Panc1 (cell line): ENCODE data around the gene BCHE. TPM values are rescaled to one million over a fixed set of nuclear protein-coding genes. Genes with fewer than 3 reads are reported as not detected.

Experiments used
- ATAC-seq: fragments of 200-7000 bp; cut with Tn5 transposase; 2 replicates; pipeline ENCODE4 v1.9.1; 2020; ENCODE audit warnings: mild to moderate bottlenecking, moderate library complexity
- BruUV-seq: library from RNA; stranded (reverse); fragments of 400-500 nt; replicated peaks from 2 replicates; lab custom pipeline; 2021; lab: Mats Ljungman, UMichigan
- CTCF ChIA-PET: fragments of 300-600 bp; sonication (Branson Sonifier 250); formaldehyde crosslinking; loops from one replicate; lab custom pipeline; 2022; ENCODE audit warnings: antibody characterized with exemption; lab: Charles Lee
- POLR2A ChIA-PET: fragments of 300-600 bp; sonication (Branson Sonifier 250); formaldehyde crosslinking; loops from one replicate; lab custom pipeline; 2022; ENCODE audit warnings: antibody characterized with exemption; lab: Charles Lee
- DNase-seq: peaks from one replicate; pipeline ENCODE4 v3.0.0-alpha.2; 2010; ENCODE audit warnings: low read depth, low spot score
- H3K27ac ChIP-seq: 2 replicates; pipeline ENCODE4 v1.5.1; 2011; ENCODE audit warnings: mild to moderate bottlenecking, low read length, inconsistent platforms
- H3K27me3 ChIP-seq: fragments of 200-500 bp; sonication (Bioruptor generic); 2 replicates; pipeline ENCODE4 v1.6.0; 2014; ENCODE audit warnings: low read length, inconsistent platforms; ENCODE audit not compliant: control insufficient read depth, insufficient read depth
- H3K36me3 ChIP-seq: fragments of 200-500 bp; sonication (Bioruptor generic); 2 replicates; pipeline ENCODE4 v1.5.1; 2014; ENCODE audit warnings: inconsistent platforms, mild to moderate bottlenecking, low read length, moderate library complexity; ENCODE audit not compliant: control insufficient read depth, insufficient read depth
- H3K4me1 ChIP-seq: 2 replicates; pipeline ENCODE4 v1.5.1; 2011; ENCODE audit warnings: inconsistent platforms, mild to moderate bottlenecking, low read length, moderate library complexity; ENCODE audit not compliant: control insufficient read depth, insufficient read depth
- H3K4me3 ChIP-seq, 2 experiments: 2 replicates each; pipeline ENCODE4 v1.5.1; 2011 to 2012; ENCODE audit warnings: low read depth in 2 of 2, low read length in 2 of 2, mild to moderate bottlenecking in 2 of 2, inconsistent platforms in 1 of 2, moderate library complexity in 1 of 2
- H3K9me3 ChIP-seq: fragments of 200-500 bp; sonication (Bioruptor generic); 2 replicates; pipeline ENCODE4 v1.5.1; 2014; ENCODE audit warnings: low read depth, mild to moderate bottlenecking, inconsistent platforms, low read length, moderate library complexity; ENCODE audit not compliant: control insufficient read depth, insufficient read depth
- POLR2AphosphoS5 ChIP-seq: IDR thresholded peaks from 2 replicates; pipeline ENCODE4 v1.6.1; 2012; ENCODE audit warnings: mild to moderate bottlenecking, low read depth, low read length, moderate library complexity
- SIN3A ChIP-seq: IDR thresholded peaks from 2 replicates; pipeline ENCODE4 v1.6.1; 2012; ENCODE audit warnings: low read depth, mild to moderate bottlenecking, low read length, moderate library complexity, borderline replicate concordance; ENCODE audit not compliant: insufficient read depth
- TCF7L2 ChIP-seq: IDR thresholded peaks from 2 replicates; pipeline ENCODE4 v1.6.1; 2011; ENCODE audit warnings: mild to moderate bottlenecking, low read depth, low read length, inconsistent platforms
- in situ Hi-C: cut with HindIII; loops from 2 replicates; pipeline ENCODE4 v1.10.0; 2016; ENCODE audit warnings: low sequenced_read_pairs, low pct_unique_long_range_greater_than_20kb
- intact Hi-C: fragments of 100-400 bp; cut with micrococcal nuclease; formaldehyde crosslinking; loops from one replicate; pipeline ENCODE4 v1.10.0; 2022; ENCODE audit not compliant: unreplicated experiment
- total RNA-seq: library from RNA; stranded (reverse); gene quantifications from one replicate; pipeline ENCODE4 v1.2.1, GENCODE V29; 2021; ENCODE audit not compliant: unreplicated experiment
- TF ChIP-seq, protein P1 (sequence below), 2 experiments: IDR thresholded peaks; 2 replicates each; pipeline ENCODE4 v1.6.1; 2011 to 2012; ENCODE audit warnings: low read depth in 2 of 2, control low read depth in 1 of 2, low read length in 1 of 2, mild to moderate bottlenecking in 1 of 2, moderate library complexity in 1 of 2; ENCODE audit not compliant: insufficient read depth in 1 of 2
- TF ChIP-seq, protein P2 (sequence below): fragments of 450-650 bp; IDR thresholded peaks from 2 replicates; pipeline ENCODE4 v1.5.1; 2017; ENCODE audit warnings: mild to moderate bottlenecking

The BCHE gene
- total RNA-seq, 1 experiment from 2014 or later, result 1.5 TPM

DNA sequence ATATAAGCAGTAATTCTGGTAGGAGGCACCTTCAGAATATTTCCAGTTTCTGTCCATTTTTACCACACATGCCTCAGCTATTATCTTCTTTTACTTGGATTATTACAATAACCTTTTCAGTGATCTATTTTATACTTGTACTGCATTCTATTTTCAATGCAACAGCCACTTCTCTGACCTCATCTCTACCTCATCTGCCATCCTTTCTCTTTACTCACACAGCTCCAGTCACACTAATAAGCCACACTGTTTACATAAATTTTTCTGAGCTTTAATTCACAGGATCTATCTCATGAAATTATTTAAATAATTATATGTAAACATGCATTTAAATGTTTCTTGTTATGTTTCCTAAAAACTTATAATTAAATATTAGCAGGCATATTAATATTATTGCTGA is 47.3 kb upstream of the BCHE start:
- Histone ChIP-seq H3K4me1 (no peaks in the 10 kb centered on the region; the same call in 1 of the 2 replicates), H3K4me3 (peak overlapping the region in 1 of 2 experiments; percentile 44; a peak in 3 of 4 replicates), H3K9me3 (no peaks in the 10 kb centered on the region), H3K27ac (no peak overlapping the region), H3K27me3 (no peaks in the 10 kb centered on the region), H3K36me3 (no peaks in the 10 kb centered on the region)
- DNase-seq, result no peak
- intact Hi-C loops, result no loop called here
- ATAC-seq, result no peak
- in situ Hi-C loops, result no loop called here
- BruUV-seq, result no TSS peak
- CTCF ChIA-PET, result no interaction called here
- POLR2A ChIA-PET, result no interaction called here
- TF ChIP-seq SIN3A (no peak), POLR2AphosphoS5 (no peak), TCF7L2 (no peak)
- TF ChIP-seq, protein P1, sequence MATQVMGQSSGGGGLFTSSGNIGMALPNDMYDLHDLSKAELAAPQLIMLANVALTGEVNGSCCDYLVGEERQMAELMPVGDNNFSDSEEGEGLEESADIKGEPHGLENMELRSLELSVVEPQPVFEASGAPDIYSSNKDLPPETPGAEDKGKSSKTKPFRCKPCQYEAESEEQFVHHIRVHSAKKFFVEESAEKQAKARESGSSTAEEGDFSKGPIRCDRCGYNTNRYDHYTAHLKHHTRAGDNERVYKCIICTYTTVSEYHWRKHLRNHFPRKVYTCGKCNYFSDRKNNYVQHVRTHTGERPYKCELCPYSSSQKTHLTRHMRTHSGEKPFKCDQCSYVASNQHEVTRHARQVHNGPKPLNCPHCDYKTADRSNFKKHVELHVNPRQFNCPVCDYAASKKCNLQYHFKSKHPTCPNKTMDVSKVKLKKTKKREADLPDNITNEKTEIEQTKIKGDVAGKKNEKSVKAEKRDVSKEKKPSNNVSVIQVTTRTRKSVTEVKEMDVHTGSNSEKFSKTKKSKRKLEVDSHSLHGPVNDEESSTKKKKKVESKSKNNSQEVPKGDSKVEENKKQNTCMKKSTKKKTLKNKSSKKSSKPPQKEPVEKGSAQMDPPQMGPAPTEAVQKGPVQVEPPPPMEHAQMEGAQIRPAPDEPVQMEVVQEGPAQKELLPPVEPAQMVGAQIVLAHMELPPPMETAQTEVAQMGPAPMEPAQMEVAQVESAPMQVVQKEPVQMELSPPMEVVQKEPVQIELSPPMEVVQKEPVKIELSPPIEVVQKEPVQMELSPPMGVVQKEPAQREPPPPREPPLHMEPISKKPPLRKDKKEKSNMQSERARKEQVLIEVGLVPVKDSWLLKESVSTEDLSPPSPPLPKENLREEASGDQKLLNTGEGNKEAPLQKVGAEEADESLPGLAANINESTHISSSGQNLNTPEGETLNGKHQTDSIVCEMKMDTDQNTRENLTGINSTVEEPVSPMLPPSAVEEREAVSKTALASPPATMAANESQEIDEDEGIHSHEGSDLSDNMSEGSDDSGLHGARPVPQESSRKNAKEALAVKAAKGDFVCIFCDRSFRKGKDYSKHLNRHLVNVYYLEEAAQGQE (IDR thresholded peaks at IDR 0.05; ENCODE audit: insufficient read depth in 1 of 2, low read depth in 2 of 2, low read length in 1 of 2), result no peak
- TF ChIP-seq, protein P2, sequence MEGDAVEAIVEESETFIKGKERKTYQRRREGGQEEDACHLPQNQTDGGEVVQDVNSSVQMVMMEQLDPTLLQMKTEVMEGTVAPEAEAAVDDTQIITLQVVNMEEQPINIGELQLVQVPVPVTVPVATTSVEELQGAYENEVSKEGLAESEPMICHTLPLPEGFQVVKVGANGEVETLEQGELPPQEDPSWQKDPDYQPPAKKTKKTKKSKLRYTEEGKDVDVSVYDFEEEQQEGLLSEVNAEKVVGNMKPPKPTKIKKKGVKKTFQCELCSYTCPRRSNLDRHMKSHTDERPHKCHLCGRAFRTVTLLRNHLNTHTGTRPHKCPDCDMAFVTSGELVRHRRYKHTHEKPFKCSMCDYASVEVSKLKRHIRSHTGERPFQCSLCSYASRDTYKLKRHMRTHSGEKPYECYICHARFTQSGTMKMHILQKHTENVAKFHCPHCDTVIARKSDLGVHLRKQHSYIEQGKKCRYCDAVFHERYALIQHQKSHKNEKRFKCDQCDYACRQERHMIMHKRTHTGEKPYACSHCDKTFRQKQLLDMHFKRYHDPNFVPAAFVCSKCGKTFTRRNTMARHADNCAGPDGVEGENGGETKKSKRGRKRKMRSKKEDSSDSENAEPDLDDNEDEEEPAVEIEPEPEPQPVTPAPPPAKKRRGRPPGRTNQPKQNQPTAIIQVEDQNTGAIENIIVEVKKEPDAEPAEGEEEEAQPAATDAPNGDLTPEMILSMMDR, result no peak

DNA sequence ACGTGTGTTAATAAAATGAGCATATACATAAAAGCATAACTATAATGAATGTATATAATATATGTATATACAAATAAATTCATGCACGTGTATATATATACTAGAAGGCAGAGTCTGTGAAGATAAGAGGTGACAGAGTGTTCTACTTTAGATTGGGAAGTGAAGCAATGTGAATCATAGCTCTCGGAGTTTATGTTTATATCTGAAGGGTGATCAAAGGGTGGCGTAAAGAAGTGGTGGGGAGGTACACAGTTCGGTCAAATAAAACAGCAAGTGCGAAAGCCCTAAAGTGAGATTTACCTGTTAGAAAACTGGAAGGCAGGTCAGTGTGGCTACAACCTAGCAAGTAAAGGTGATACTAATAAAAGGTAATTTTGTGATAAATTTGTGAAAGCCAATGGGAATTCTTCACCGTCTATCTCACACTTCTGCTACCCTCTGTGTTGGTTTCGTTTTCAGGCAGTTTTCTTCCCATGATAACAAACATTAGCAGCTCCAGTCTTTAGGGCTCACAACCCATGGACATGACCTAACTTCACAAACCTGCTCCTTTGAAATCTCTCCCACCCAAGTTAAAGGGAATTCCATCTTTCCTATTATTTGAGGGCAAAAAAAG is 46.7 kb upstream of the BCHE start:
- Histone ChIP-seq H3K36me3 (no peaks in the 10 kb centered on the region), H3K27me3 (no peaks in the 10 kb centered on the region), H3K9me3 (no peaks in the 10 kb centered on the region), H3K4me3 (peak overlapping the region; percentile 44 to 60), H3K27ac (no peak overlapping the region), H3K4me1 (no peaks in the 10 kb centered on the region; the same call in 1 of the 2 replicates)
- intact Hi-C loops, result no loop called here
- DNase-seq (no peak), ATAC-seq (peak; percentile 63; the same call in 1 of the 2 replicates)
- no peak for TF ChIP-seq TCF7L2
- no peak for TF ChIP-seq POLR2AphosphoS5
- BruUV-seq, result no TSS peak
- in situ Hi-C loops, result no loop called here
- CTCF ChIA-PET, result no interaction called here
- POLR2A ChIA-PET, result no interaction called here

DNA sequence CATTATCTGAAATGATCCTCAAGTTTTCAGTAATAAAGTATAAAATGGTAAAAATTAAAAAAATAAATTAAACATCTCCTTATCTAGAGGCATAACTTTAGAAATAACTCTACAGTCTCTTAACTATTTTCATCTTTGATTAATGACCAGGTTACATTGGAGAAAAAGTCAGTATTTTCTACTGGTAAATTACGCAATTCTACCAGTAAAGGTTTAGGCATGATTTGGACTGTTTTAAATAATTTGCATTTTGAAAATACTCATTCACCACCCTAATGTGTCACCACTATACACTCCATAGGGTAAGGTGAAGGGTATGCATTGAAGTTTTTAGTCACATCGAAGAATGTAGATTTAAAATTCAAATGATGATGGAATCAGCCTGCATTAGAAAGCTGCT is 45.9 kb upstream of the BCHE start:
- Histone ChIP-seq H3K27ac (no peak overlapping the region), H3K4me1 (no peaks in the 10 kb centered on the region; the same call in 1 of the 2 replicates), H3K27me3 (no peaks in the 10 kb centered on the region), H3K9me3 (no peaks in the 10 kb centered on the region), H3K4me3 (no peak overlapping the region), H3K36me3 (no peaks in the 10 kb centered on the region)
- no TSS peak for BruUV-seq
- DNase-seq (no peak), ATAC-seq (no peak)
- ChIA-PET POLR2A (no interaction called here), CTCF (no interaction called here)
- TF ChIP-seq, protein P2, result no peak
- no peak for TF ChIP-seq TCF7L2
- TF ChIP-seq SIN3A, result no peak
- no peak for TF ChIP-seq POLR2AphosphoS5
- TF ChIP-seq, protein P1 (IDR thresholded peaks at IDR 0.05; ENCODE audit: insufficient read depth in 1 of 2, low read depth in 2 of 2, low read length in 1 of 2), result no peak
- in situ Hi-C loops (no loop called here), intact Hi-C loops (no loop called here)
